Measurements from ENCODE around the gene GJA3.
"Not testable (repeated sequence)": the region's sequence is repeated elsewhere in the genome, so short reads cannot be mapped to it uniquely, and the experiment has no call there.

Gene GJA3

DNA sequence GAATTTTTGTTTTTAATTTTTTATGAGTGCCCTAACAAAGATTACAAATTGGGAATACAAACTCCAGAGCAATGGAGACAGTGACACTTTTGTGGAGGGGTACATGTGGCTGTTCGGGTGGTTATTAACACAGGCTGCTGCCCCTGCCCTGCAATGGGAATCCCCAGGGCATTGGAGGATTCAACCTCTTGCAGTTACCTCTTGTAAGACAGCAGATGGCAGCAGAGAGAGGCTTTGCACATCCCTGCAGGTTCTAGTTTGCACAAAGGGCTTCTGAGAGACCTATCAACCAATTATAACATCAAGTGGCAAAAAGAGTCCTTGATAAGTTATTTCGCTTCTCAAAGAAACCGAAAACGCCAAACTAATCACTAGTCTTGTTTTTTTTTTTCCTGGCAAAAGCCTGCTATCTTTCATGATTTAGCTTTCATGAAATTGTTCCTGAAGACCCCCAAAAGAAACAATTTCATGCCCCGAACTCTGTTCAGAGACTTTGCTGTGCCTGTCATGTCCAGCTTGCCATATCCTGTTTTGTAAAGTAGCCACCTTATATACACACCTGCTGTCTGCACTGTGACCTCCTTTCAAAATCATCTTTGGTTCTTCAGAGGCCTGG is 21.5 kb upstream of the GJA3 start:
- DNase-seq (ENCODE audit: low read depth), result no peak

DNA sequence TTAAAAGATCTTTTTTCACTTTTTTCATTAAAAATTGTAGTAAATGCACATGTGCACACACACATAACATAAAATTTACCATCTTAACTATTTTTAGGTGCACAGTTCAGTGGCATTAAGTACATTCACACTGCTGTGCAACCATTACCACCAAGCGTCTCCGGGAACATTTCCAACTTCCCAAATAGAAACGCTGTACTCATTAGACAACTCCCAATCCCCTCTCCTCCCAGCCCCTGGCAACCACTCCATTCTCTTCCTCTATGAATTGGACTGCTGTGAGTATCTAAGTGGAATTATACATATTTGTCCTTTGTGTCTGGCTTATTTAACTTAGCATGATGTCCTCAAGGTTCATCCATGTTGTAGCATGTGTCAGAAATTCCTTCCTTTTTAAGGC is 20.3 kb upstream of the GJA3 start:
- no peak for DNase-seq (ENCODE audit: low read depth)

DNA sequence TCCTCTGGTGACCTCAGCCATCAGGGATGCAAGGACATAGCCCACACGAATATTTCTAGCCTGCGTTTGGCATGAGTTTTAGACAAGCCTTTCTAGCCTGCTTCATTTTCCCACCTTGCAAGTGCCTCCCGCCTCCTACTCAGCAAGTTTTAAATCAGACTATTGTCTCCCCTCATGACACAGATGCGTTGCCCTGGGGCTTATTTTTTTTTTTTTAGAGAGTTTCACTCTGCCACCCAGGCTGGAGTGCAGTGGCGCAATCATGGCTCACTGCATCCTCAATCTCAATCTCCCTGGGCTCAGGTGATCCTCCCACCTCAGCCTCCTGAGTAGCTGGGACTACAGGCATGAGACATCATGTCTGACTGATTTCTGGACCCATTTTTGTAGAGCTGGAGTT is 17.3 kb upstream of the GJA3 start:
- no peak for DNase-seq (ENCODE audit: low read depth)

DNA sequence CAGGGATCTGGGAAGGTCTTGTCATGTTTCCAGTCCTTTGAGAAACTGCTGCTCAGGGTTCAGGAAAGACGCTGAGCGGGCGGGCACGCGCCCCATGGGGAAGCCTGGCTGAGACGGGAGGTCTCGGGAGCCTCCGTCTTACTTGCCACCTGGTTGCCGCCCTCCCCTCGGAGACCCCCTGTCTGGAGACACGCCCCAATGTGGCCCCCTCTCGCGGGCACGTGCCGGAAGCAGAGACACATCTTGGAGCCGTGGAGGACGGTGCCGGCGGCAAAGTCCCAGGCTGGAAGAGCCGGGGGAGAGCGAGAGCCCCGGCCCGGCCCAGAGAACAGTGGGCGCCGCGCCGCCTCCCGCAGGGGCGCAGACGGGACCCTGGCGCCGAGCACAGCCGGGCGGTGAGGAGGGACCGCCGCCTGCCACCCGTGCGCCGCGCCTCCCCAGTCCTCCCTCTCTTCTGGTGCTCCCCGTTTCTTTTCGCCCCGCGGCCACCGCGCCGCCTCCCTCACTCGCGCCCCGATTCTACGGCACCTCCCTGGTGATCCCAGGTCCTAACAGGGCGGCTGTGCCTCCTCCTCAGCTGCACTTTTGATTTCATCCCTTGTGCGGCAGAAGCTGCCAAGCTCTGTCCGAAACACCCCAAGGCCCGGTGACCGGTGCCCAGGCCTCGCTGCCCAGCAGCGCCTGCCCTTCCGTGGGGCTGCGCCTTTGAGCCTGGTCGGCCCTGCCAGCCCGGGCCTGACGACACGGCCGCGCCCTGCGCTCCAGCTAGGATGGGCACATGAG is 16.4 kb upstream of the GJA3 start:
- no peak for DNase-seq (ENCODE audit: low read depth)

DNA sequence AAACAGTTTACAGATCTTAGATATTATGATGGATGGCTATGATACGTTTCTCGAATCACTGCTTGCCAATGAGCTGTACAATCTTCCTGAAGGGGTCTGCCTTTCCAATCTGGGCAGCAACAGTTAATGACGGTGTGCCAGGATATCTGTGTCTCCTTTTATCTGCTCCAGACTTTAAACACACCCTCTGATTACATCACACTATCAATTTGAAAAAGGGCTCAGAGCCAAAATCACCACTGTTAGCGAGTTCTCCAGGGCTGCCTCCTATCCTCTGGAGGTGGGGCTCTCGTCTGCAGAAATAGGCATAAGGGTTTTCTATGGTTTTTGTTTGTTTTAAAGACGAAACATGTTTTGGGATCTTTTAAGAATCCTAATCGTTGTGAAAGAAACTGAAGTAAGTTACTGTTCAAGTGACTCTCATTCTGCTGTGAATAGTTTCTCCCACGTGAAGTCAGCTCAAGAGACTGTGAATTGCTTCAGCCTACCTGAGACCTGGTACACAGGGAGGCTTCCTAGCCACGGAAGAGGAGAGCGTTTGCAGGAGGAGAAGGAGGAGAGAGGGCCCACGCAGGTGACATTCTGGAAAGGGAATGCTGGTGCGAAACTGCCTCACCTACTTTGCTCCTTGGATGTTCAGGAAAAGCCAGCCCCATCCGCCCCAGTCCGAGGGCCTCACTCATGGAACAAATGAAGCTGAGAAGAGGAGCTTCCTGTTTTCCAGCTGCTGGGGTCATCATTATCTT is 15.2 kb upstream of the GJA3 start:
- DNase-seq (ENCODE audit: low read depth), result no peak

DNA sequence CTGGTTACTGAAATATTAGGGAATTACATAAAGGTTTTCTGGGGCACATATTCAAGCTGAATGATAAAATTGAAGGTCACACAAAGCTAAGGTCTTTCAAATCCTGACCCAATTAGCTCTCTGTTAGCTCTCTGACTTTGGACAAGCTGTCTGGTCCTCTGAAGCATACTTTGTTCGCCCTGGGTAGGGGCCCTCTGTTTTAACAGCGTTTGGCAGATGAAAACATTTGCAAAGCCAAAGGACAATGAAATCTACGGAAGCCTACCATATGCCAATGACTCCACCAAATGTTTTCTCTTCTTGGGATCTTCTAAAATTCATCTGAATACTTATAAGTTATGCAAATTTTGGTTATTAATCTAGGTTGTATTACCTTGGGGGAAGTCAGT is 14.5 kb upstream of the GJA3 start:
- no peak for DNase-seq (ENCODE audit: low read depth)

DNA sequence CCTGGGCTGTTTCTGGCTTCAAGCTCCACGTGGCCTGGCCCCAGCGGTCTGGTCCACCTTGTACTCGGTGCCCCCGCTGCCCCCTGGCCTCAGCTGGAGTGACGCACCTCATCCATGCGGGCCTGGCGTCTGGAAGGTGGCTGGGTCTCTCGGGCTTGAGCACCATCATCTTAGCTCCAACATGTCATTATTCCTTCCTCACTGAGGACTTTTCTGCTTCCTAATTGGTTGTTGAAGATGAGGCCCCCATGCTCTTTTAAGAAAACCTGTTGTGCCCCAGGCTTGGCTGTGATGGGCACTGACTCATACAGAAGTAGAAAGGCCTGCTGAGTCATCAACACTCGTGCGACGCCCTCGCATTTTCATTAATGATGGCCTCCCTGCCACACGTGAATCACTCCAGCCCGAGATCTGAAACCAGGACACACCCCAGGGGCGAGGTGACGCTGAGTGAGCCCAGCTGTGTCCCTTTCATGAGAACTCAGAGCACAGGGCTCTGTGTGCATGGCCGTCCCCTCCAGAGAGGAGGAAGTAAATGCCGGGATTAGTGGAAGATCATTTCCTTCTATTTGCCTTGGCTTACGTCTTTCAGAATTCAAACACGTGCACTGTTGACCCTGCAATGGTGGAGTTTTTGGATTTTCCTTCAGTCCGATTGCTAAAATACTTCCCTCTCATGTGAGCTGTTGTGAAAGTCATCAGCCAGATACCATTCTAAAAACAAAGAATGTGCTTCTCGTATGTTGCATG is 14.0 kb upstream of the GJA3 start:
- peak; percentile 46 for DNase-seq (ENCODE audit: low read depth)

DNA sequence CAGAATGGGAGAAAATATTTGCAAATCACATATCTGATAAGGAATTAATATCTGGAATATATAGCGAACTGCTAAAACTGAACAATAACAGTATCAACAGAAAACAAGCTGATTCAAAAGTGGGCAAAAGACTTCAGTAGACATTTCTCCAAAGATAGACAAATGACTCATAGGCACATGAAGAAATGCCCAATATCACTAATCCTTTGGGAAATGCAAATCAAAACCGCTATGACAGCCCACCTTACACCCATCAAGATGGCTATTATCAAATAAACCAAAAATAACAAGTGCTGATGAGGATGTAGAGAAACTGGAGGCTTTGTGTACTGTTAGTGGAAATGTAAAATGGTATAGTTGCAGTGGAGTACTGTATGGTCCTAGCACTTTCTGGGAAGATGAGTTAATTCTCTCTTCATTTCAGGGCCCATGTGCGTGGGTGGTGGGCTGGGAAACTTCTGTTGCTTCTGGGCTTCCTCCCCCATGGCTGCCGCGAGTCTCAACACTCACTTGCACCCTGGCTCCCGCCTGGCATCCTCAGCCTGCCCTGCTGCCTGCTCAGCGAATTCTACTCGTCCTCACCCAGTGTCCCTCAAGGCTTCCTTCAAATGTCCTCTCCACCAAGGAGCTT is 12.4 kb upstream of the GJA3 start:
- no peak for DNase-seq (ENCODE audit: low read depth)

DNA sequence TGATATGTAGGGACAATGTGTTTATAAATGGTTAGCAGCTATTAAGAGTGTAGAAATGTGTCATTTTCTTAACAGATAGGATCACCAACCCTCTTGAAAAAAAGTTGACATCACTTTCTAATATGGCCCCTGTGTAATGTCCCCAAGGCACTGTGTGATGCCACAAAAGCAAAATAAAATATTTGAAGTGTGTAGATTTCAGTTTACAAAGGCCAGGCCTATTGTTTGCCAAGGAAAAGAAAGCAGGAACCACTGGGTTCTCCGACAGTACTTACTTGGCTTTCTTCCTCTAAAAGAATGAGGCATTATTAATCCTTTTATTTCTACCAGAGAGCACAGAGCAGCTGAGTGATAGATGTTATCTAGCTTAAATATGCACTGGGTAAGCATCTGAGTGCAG is 10.5 kb upstream of the GJA3 start:
- DNase-seq (ENCODE audit: low read depth), result no peak

DNA sequence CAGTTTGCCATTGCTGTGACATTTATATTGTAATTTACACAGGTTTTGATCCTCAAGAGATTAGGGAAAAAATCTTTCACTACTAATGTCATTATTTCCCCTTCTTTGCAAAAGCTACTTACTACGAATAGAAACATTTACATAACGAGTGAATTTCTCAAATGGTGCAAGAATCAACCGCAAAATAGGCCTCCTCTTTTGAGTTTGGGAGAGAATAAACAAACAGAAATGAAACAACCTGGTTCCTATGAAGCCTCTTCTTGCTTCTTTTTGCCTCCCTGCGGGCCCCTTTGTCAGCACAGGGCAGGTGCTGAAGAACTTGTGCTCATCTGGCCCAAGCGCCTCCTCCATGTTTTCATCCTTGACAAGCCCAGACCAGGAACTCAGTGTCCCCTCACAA is 10.1 kb upstream of the GJA3 start:
- DNase-seq (ENCODE audit: low read depth), result no peak

DNA sequence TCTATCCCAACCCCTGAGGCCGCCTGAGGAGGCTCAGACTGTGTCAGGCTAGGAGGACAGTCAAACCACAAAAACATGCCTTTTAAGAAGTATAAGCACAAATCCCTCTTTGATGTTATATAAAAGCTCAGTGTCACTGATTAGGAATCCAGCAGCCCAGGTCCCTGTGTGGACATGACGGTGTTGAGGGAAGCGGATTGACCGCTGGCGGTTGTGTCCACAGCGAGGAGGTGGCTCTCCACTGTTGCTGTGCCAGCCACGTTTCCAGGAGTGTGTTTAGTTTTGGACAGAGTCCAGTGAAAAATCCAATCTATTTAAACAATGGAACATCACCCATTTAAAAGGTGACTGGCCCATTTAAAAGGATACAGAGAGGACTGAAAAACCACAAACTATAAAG is 7.5 kb upstream of the GJA3 start:
- DNase-seq (ENCODE audit: low read depth), result no peak

DNA sequence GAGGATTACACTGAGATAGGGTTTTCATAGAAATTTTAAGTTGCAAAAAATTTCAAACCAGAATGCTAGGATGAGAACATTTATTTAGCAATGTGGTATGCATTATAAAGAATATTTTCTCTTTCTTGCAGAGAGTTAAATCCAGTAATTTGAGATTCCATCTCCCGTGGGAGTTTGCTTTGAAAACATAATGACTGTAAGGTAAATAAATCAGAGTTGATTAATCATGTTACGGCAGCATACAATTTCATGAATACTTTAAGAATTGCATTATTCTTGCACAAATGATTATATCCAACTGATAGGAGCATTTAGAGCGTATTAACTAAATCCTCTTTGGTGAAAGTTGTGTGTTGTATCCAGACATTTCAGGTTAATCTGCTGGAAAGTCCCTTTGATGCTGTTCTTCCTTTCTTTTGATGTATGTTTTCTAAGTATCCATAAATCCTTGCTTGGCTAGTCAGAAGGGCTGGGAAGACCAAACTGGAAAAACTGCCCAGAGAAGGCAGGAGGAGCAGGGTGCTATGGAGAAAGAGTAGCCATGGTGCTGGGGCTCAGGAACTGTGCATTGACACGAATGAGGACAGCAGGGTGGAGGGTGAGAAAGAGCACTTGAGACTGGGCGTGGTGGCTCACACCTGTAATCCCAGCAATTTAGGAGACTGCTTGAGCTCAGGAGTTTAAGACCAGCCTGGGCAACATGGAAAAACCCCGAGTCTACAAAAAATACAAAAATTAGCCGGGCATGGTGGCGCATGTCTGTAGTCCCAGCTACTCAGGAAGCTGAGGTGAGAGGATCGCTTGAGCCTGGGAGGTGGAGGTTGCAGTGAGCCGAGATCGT is 4.8 kb upstream of the GJA3 start:
- DNase-seq (ENCODE audit: low read depth), result no peak

DNA sequence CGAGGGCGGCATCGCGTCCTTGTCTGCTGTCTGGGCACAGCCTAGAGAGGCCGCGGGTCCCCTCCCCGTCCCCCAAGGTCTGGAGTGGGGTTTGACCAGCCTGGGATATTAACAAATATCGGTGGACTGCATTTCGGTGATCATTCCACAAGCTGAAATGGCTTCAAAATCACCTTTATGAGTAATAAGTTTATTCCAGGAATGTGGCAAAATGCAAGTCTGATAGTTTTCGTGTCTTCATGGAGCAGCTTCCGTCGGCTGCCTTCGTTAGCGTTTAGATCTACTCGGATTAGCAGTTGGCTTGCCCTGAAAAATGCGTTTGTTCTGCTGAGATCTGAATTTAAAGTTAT is 1.1 kb upstream of the GJA3 start:
- no peak for DNase-seq (ENCODE audit: low read depth)

DNA sequence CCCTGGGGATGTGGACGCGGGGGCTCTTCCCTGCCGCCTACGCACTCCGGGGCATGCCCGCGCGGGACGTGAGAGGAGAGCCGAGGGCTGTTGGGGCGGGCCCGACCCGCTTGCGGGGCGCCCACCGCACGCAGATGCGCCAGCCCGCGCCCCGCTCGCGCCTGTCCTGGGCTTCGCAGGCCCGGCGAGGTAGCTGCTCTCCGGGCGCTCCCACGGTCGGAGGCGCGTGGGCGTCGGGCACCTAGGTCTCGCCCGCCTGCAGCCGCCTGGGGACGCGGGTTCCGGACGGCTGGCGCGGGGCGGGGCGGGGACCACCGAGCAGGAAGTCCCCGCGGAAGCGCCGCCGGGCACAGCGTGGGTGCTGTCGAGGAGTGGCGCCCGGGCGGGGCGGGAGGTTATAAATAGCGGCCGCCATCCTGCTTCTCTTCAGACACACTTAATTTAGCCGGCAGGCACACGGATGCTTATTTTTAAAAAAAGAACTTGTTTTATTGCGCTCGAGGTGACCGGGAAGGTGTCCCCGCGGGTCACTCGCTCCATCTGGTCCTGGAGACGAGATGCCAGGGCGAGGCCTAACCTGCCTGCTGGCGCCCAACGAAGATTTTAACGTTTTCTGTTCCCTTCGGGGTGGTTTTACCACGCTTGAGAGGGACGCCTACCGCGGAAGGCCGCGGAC is 561 bp upstream of the GJA3 start:
- DNase-seq (ENCODE audit: low read depth), result peak; percentile 41

DNA sequence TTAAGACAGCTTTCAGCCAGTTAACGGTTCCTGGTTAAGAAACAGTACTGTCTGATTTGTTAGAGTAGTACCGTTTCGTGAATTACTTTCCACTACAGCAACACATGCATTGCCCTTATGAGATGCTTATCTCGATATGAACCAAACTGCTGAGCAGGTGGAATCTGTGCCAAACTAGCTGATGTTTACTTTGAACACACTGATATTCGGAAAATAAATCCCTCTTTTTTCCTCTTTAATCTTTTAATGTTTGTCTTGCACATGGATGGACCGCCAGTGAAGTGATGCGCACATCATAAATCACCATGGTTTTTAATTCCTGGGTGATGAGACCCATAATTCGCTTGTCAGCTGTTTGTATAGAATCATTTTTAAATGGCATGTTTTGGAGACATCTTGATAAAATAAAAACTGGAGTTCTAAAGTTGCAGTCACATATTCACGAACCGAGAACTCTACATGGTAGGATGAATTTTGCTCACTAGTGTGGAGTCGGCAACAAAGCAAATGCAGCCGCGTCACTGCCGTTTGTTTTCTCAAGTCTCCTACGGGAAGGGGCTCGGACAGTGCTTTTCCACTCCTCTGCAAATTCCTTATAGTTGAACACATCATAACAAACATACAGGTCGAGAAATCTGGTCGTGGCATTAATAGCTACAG is 1.1 kb downstream of the GJA3 start:
- DNase-seq (ENCODE audit: low read depth), result no peak

DNA sequence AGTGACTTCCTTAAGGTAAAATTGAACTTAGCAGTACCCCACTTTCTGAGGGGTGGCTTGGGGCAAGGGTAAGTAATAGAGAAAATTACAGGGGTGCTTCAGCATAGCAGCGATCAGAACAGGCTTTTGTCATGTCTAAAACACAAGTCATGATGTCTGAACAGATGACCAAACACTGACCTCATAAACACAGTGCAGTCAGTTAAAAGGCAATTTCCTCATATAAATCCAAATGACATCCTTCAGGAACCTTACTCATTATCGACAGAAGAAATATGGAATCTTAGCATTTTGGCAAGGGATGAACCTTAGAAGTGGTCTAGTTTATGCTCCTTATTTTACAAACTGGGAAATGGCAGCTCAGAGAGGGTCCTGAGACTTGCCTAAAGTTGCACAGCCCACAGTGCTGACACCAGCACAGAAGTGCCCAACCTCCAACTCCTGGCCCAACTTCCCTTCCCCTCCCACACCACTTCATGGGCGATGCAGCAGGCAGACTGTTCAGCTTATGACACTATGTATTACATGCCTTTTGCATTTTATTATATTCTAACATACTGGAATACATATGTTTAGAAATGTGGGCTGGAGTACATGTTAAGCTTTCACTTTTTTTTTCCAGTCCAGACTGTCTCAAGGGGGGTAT is 3.6 kb downstream of the GJA3 start:
- no peak for DNase-seq (ENCODE audit: low read depth)

DNA sequence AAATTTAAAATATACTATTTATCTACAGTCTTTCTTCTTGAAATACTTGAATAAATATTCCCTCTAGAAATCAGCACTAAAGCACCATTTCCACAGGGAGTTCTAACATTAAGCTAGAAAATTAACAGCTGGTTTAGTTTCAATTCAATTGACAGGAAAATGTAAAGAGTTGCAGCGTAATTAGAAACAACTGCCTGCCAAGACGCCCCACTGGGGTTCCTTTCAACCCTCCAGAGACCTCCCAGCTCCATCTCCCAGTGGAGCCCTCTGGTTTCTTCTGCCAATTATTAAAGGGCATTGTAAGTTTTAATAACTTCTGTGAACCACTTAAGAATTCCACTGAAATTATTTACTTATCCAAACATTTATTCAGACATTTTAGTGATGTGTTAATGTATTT is 4.2 kb downstream of the GJA3 start:
- no peak for DNase-seq (ENCODE audit: low read depth)

DNA sequence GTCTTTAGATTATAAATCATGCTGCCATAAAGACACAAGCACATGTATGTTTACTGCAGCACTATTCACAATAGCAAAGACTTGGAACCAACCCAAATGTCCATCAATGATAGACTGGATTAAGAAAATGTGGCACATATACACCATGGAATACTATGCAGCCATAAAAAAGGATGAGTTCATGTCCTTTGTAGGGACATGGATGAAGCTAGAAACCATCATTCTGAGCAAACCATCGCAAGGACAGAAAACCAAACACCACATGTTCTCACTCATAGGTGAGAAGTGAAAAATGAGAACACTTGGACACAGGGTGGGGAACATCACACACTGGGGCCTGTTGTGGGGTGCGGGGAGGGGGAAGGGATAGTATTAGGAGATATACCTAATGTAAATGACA is 7.6 kb downstream of the GJA3 start:
- DNase-seq (ENCODE audit: low read depth), result not testable (repeated sequence)

DNA sequence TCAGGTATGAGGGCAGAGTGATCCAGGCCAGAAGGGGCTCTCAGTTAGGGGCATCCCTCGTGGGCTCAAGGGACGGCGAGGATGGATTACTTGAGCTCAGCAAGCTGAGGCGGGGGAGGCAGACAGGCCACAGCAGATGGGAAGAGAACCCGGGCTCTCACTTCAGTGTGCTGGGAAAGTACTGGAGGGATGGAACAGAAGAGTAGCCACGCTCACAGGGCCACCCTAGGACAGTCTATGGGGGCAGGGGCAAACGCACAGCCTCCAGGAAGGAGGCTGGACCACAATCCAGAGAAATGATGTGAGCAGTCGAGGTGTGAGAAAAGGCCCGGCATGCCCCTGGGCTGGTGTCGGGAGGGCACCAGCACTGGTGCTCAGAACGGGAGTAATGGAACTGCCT is 9.2 kb downstream of the GJA3 start:
- no peak for DNase-seq (ENCODE audit: low read depth)

DNA sequence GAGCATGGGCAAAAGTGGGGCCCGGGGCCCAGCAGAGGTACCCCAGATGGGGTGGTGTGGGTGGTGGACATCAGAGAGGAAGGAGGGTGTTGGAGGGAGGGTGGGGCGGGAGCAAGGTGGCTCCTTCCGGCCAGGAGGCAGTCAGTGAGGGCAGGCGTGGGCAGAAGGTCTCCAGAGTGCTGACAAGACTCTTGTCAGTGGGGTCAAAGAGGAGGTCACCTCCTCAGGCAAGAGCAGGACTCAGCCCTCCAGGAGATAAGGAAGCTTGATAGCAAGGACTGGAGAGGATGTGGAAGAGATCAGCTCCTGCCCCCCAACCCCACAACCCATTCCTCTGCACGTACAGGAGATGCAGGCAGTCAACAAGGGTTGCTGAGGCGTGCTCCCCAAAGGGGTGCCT is 9.8 kb downstream of the GJA3 start:
- no peak for DNase-seq (ENCODE audit: low read depth)

All from activated gamma-delta T cell treated with anti-CD3 and anti-CD28 coated beads, Interleukin-2, amount 50 U/mL, for 16 hours (primary cell).